CD4-positive, alpha-beta T cell (primary cell): ENCODE measurements around the gene PRXL2B. TPM values are rescaled to one million over a fixed set of nuclear protein-coding genes. Genes with fewer than 3 reads are reported as not detected.
A peak's percentile ranks its signal among the peaks of the same experiment; 100 is the strongest.
"Not testable (repeated sequence)": the region's sequence is repeated elsewhere in the genome, so short reads cannot be mapped to it uniquely, and the experiment has no call there.

Experiments used
- ATAC-seq: fragments of 200-7000 bp; cut with Tn5 transposase; one replicate; pipeline ENCODE4 v1.10.0; 2022; ENCODE audit warnings: mild to moderate bottlenecking; ENCODE audit not compliant: poor library complexity
- CTCF ChIA-PET: fragments of 350-600 bp; sonication (Branson Sonifier 250); formaldehyde crosslinking; loops from one replicate; lab custom pipeline; 2021; ENCODE audit warnings: antibody characterized with exemption, inconsistent platforms; lab: Charles Lee
- POLR2A ChIA-PET: fragments of 350-600 bp; sonication (Branson Sonifier 250); formaldehyde crosslinking; loops from one replicate; lab custom pipeline; 2021; ENCODE audit warnings: antibody characterized with exemption, inconsistent platforms; lab: Charles Lee
- DNase-seq, 14 experiments: peaks; one replicate each; pipeline ENCODE4 v3.0.0-alpha.2; 2013 to 2020; ENCODE audit warnings: mixed read lengths in 2 of 14
- H3K27ac ChIP-seq, 2 donors: one replicate each; pipeline versions ENCODE4 v1.5.1 to v1.7.0; 2013; ENCODE audit warnings: low read length in 2 of 2, low read depth in 1 of 2, mild to moderate bottlenecking in 1 of 2
- H3K27me3 ChIP-seq, 2 experiments: 1 replicate in 1 of 2; 2 replicates in 1 of 2; pipeline versions ENCODE4 v1.6.1 to v1.7.0; 2013; ENCODE audit warnings: low read length in 2 of 2, control low read depth in 1 of 2, mild to moderate bottlenecking in 1 of 2, moderate library complexity in 1 of 2; ENCODE audit not compliant: insufficient read depth in 2 of 2, control insufficient read depth in 1 of 2
- H3K36me3 ChIP-seq: one replicate; pipeline ENCODE4 v1.6.1; 2013; ENCODE audit warnings: low read length, control low read depth; ENCODE audit not compliant: insufficient read depth
- H3K4me1 ChIP-seq: one replicate; pipeline ENCODE4 v1.6.1; 2013; ENCODE audit warnings: low read length, control low read depth; ENCODE audit not compliant: insufficient read depth
- H3K4me3 ChIP-seq: one replicate; pipeline ENCODE4 v1.5.1; 2013; ENCODE audit warnings: mild to moderate bottlenecking, low read length, moderate library complexity
- H3K9me3 ChIP-seq, 2 experiments: 1 replicate in 1 of 2; 2 replicates in 1 of 2; pipeline versions ENCODE4 v1.6.1 to v1.7.0; 2013; ENCODE audit warnings: low read length in 2 of 2, mild to moderate bottlenecking in 2 of 2, control low read depth in 1 of 2, moderate library complexity in 1 of 2; ENCODE audit not compliant: control insufficient read depth in 1 of 2, insufficient read depth in 1 of 2
- H3K27ac Mint-ChIP-seq: one replicate; pipeline ENCODE4 v1.8.0; 2020; ENCODE audit warnings: mixed read lengths
- H3K27me3 Mint-ChIP-seq: one replicate; pipeline ENCODE4 v1.8.0; 2021; ENCODE audit warnings: mixed read lengths
- H3K36me3 Mint-ChIP-seq: one replicate; pipeline ENCODE4 v1.8.0; 2021; ENCODE audit warnings: low read depth, mixed read lengths
- H3K4me1 Mint-ChIP-seq: one replicate; pipeline ENCODE4 v1.8.0; 2021; ENCODE audit warnings: low read depth, mixed read lengths
- H3K4me3 Mint-ChIP-seq: one replicate; pipeline ENCODE4 v1.8.0; 2020; ENCODE audit warnings: mild to moderate bottlenecking, mixed read lengths
- H3K9me3 Mint-ChIP-seq: one replicate; pipeline ENCODE4 v1.8.0; 2020; ENCODE audit warnings: mixed read lengths
- CTCF ChIP-seq: fragments of 200-600 bp; IDR thresholded peaks from one replicate; pipeline ENCODE4 v1.8.0; 2022; ENCODE audit warnings: antibody characterized with exemption, mild to moderate bottlenecking
- intact Hi-C, 2 experiments: fragments of 100-400 bp; cut with DNase I in 1 of 2; cut with micrococcal nuclease in 1 of 2; formaldehyde crosslinking; loops; one replicate each; pipeline versions ENCODE4 v1.15.1 to v1.9.0; 2023 to 2025; cut with DNase I, micrococcal nuclease
- total RNA-seq, 174 experiments: library from RNA in 2 of 174; stranded (reverse) in 2 of 174; gene quantifications; one replicate each; pipeline ENCODE4 v1.2.3 and lab custom pipeline; 2021 to 2026

PRXL2B gene
- total RNA-seq, 2 experiments from 2014 or later = 11.0 to 12.8 TPM

- H3K4me3 ChIP-seq = no peak overlapping the region
- ChIA-PET POLR2A (no interaction called here), CTCF (no interaction called here)
- no peak for TF ChIP-seq CTCF
- peaks cover 23% of the 10 kb centered on the region for H3K4me1 ChIP-seq
- H3K27me3 Mint-ChIP-seq = peaks cover 44% of the 10 kb centered on the region
- no peak overlapping the region for H3K27ac Mint-ChIP-seq
- DNase-seq = no peak
- H3K9me3 Mint-ChIP-seq = peaks cover 3% of the 10 kb centered on the region
- no peaks in the 10 kb centered on the region for H3K36me3 Mint-ChIP-seq
- peaks cover 0 to 24% of the 10 kb centered on the region in 2 experiments for H3K9me3 ChIP-seq
- H3K4me1 Mint-ChIP-seq = peaks cover 19% of the 10 kb centered on the region
- H3K4me3 Mint-ChIP-seq = no peak overlapping the region
- H3K27ac ChIP-seq = no peak overlapping the region
- peaks cover 30 to 37% of the 10 kb centered on the region in 2 experiments for H3K27me3 ChIP-seq
- intact Hi-C loops = no loop called here
- ATAC-seq = no peak
- H3K36me3 ChIP-seq = no peaks in the 10 kb centered on the region
Measured at GRCh38 chr1:2624735-2625300, 38.2 kb downstream of the PRXL2B start.

DNA sequence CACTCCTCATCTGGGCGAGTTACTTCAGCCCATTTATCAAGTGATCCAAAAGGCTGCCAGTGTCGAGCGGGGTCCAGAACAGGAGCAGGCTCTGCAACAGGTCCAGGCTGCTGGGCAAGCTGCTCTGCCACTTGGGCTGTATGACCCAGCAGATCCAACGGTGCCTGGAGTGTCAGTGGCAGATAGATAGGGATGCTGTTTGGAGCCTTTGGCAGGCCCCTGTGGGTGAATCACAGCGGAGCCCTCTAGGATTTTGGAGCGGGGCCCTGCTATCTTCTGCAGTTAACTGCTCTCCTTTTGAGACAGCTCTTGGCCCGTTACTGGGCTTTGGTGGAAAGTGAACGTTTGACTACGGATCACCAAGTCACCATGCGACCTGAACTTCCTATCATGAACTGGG lies 38.7 kb downstream of the PRXL2B start:
- CTCF ChIA-PET = no interaction called here
- Mint-ChIP-seq H3K4me1 (peaks cover 19% of the 10 kb centered on the region), H3K27ac (no peak overlapping the region), H3K9me3 (no peaks in the 10 kb centered on the region), H3K27me3 (peaks cover 49% of the 10 kb centered on the region), H3K36me3 (no peaks in the 10 kb centered on the region), H3K4me3 (no peak overlapping the region)
- peaks cover 23% of the 10 kb centered on the region for H3K4me1 ChIP-seq
- H3K27me3 ChIP-seq = peaks cover 32 to 40% of the 10 kb centered on the region in 2 experiments
- H3K4me3 ChIP-seq = no peak overlapping the region
- H3K9me3 ChIP-seq = peaks cover 0 to 29% of the 10 kb centered on the region in 2 experiments
- no peak for TF ChIP-seq CTCF
- DNase-seq (peak in 1 of 14 experiments; percentile 14), ATAC-seq (no peak)
- intact Hi-C loops = no loop called here
- no peak overlapping the region for H3K27ac ChIP-seq
- H3K36me3 ChIP-seq = no peaks in the 10 kb centered on the region
- POLR2A ChIA-PET = no interaction called here

DNA sequence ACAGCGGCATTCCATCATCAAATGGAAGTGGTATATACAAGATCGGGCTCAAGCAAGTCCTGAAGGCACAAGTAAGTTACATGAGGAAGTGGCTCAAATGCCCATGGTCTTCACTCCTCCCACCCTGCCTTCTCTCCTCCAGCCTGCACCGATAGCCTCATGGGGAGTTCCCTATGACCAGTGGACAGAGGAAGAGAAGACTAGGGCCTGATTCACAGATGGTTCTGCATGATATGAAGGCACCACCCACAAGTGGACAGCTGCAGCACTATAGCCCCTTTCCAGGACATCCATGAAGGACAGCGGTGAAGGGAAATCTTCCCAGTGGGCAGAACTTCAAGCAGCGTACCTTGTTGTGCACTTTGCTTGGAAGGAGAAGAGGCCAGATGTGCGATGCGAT lies 39.2 kb downstream of the PRXL2B start:
- H3K27ac ChIP-seq, intact Hi-C loops, H3K4me3 ChIP-seq, ATAC-seq, H3K36me3 ChIP-seq, H3K9me3 Mint-ChIP-seq, CTCF ChIA-PET, H3K4me3 Mint-ChIP-seq, DNase-seq, H3K27ac Mint-ChIP-seq, H3K36me3 Mint-ChIP-seq, POLR2A ChIA-PET: not testable (repeated sequence)
- peaks cover 32 to 40% of the 10 kb centered on the region in 2 experiments for H3K27me3 ChIP-seq
- Mint-ChIP-seq H3K4me1 (peaks cover 19% of the 10 kb centered on the region), H3K27me3 (peaks cover 54% of the 10 kb centered on the region)
- peaks cover 23% of the 10 kb centered on the region for H3K4me1 ChIP-seq
- H3K9me3 ChIP-seq = peaks cover 0 to 33% of the 10 kb centered on the region in 2 experiments

DNA sequence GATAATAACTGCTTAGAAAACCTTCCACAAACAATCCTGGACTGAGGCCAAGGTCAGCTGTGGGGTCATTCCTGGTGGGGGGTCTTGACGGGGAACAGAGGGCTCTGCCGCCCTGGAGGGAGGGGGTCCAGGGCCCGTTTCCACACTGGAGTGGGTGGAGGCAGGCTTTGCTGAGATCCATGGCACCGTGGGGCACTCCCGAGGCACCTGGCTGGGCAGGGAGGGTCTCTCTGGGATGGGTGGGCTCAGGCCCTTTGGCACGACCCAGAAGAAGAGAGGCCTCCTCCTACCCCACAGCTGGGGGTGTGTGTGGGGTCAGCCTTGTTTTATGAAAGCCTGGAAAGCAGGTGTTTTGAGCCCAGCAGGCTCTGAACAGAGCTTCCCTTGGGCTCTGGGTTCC lies 41.2 kb downstream of the PRXL2B start:
- Histone ChIP-seq H3K4me3 (no peak overlapping the region), H3K27me3 (peaks cover 35 to 40% of the 10 kb centered on the region in 2 experiments), H3K9me3 (peaks cover 0 to 27% of the 10 kb centered on the region in 2 experiments), H3K27ac (no peak overlapping the region), H3K36me3 (no peaks in the 10 kb centered on the region), H3K4me1 (peaks cover 15% of the 10 kb centered on the region)
- intact Hi-C loops = no loop called here
- Mint-ChIP-seq H3K9me3 (no peaks in the 10 kb centered on the region), H3K4me1 (peaks cover 14% of the 10 kb centered on the region), H3K27me3 (peaks cover 66% of the 10 kb centered on the region), H3K4me3 (no peak overlapping the region), H3K36me3 (no peaks in the 10 kb centered on the region), H3K27ac (no peak overlapping the region)
- ChIA-PET CTCF (no interaction called here), POLR2A (no interaction called here)
- no peak for ATAC-seq
- no peak for TF ChIP-seq CTCF
- DNase-seq = peak in 1 of 14 experiments; percentile 26
